Fibroblast of mammary gland (primary cell): ENCODE data around the gene MCF2L.

ENCODE experiments used
- DNase-seq: peaks from one replicate; pipeline ENCODE4 v3.0.0-alpha.2; 2010; ENCODE audit warnings: low read depth
- H3K4me3 ChIP-seq: 2 replicates; pipeline ENCODE4 v1.5.1; 2011; ENCODE audit warnings: low read depth, mild to moderate bottlenecking, low read length, moderate library complexity; ENCODE audit not compliant: control insufficient read depth
- CTCF ChIP-seq: conservative IDR thresholded peaks from 2 replicates; pipeline ENCODE4 v1.5.1; 2011; ENCODE audit warnings: low read depth, low read length, inconsistent platforms; ENCODE audit not compliant: control insufficient read depth, insufficient read depth

MCF2L gene

GRCh38 chr13:112943309-112944125, 25.5 kb upstream of the MCF2L start:
- peak overlapping the region; percentile 31 for H3K4me3 ChIP-seq
- DNase-seq, result no peak
- no peak for TF ChIP-seq CTCF

DNA sequence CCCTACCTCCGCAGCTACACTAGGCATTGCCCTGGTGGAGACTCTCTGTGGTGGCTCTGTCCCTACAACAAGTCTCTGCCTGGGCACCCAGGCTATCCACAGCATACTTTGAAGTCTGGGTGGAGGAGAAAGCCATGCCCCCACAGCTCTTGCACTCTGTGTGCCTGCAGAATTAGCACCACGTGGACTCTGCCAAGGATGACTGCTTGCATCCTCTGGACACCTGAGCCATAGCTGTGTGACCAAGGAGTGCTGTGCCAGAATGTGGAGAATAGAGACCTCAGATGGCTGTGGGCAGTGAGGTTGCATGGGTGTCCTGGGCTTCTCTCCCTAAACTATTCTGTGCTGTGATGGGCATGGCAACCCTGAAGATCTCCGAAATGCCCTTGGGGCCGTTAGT, 21.2 kb upstream of the MCF2L start:
- H3K4me3 ChIP-seq, result no peak overlapping the region
- no peak for TF ChIP-seq CTCF
- DNase-seq, result no peak

DNA sequence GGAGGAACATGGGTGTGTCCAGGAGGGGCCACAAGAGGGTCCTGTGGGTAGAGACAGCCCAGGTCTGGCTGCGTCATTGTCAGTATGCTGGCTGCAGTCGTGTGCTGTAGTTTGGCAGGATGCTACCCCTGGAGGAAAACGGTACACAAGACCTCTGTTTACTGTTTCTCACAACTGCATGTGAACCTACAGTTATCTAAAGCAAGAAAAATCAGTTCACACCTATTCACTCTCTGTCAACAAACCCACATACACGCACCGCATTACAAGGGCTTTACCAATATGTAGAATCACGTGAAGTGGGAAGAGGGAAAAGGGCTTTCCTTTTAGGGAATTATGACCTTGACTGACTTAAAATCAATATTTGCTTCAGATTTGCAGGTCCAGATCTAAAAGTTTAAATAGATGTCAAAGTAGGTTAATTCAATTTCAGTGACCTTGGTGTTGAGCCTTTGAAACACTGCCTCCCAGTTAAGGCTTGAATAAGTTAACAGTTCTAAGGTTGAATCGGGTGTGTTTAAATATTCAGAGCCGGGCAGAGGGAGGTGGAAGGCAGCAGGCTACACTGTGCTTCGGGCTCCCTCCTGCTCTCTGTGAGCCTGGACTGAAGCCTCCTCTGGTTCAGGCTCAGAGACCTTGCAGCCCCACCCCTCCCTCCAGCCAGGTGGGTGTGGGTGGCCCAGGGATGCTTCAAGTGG, 17.2 kb upstream of the MCF2L start:
- DNase-seq, result no peak
- H3K4me3 ChIP-seq, result no peak overlapping the region
- no peak for TF ChIP-seq CTCF

DNA sequence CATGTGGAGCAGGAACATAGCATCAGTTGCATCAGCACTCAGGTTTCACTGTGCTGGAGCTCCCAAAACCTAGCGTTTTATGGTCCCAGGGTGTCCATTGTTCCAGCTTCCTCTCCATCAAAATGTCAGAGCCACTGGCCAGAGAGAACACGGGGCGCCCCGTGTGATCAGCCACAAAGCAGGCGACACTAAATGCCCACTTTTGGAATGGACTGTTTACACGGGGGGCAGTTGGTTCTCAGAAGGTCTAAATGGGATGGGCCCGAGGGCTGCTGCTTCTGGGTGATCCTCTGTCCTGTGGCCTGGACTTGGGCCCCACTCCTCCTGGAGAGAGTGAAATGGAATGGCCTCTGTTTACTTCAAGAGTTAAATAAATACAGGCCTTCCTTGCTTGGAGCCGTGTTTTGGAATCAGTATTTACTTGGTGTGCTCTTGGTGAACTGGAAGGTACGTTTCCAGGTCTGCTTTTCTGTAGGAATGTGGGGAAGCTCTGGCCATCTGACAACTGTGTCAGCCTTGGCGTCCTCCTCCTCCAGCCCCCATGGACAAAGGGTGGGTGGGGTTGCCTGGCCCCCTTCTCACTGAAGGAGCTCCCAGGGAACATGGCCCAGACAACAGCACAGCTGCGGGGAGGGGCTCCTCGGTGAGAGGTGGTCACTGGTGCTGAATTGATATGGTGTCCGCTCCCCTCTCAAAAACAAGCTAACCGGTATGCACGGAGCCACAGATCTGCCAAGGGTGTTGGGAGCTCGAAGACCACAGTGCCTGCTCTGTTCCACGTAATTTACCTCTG, 16.1 kb upstream of the MCF2L start:
- no peak for TF ChIP-seq CTCF
- DNase-seq, result no peak
- H3K4me3 ChIP-seq, result no peak overlapping the region

DNA sequence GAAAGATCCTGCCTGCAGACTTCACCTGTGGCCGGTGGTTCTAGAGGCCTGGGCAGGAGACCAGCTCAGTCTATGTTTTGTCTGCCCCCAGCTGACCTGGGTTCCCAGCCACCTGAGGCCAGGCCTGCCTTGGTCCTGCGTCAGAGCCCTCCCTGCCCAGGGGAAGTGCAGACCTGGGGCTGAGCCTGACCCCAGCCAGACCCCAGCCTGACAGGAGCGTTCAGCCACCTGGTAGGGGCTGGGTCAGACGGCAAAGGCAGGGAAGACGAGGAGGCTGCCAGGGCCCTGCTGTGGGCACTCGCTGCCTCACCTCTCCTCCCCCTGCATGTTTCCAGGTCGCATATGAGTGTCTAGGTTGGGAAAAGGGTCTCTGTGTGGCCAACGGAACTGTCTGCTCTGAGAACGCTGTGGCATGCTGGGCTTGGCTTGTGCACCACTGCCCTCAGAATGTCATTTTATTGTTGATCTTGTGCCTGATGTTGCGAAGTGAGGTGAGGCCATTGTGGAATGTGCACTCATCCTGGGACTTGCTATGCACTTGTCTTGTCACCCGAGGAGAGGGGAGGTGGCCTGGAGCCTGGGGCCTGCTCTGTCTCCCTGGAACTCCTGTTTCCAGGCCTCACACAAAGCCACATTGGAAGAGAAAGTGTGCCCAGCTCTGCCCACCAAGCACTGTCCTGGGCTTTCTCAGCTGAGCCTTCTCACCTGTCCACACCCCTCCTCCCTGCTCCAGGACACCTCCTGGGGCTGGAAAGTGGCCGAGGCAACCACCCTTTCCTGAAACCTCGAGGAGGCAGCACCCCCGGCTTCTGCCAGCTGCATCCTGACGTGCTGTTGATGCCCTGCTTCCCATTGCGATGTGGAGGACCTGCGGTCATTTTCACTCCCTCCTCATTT, 15.2 kb upstream of the MCF2L start:
- no peak for TF ChIP-seq CTCF
- H3K4me3 ChIP-seq, result no peak overlapping the region
- no peak for DNase-seq
